ENCODE measurements around the gene CD38. TPM values are rescaled to one million over a fixed set of nuclear protein-coding genes. Genes with fewer than 3 reads are reported as not detected.

CD38 gene
- total and polyA plus RNA-seq, 7 donors, result 1.5 to 6.8 (median 3.7) TPM

DNA sequence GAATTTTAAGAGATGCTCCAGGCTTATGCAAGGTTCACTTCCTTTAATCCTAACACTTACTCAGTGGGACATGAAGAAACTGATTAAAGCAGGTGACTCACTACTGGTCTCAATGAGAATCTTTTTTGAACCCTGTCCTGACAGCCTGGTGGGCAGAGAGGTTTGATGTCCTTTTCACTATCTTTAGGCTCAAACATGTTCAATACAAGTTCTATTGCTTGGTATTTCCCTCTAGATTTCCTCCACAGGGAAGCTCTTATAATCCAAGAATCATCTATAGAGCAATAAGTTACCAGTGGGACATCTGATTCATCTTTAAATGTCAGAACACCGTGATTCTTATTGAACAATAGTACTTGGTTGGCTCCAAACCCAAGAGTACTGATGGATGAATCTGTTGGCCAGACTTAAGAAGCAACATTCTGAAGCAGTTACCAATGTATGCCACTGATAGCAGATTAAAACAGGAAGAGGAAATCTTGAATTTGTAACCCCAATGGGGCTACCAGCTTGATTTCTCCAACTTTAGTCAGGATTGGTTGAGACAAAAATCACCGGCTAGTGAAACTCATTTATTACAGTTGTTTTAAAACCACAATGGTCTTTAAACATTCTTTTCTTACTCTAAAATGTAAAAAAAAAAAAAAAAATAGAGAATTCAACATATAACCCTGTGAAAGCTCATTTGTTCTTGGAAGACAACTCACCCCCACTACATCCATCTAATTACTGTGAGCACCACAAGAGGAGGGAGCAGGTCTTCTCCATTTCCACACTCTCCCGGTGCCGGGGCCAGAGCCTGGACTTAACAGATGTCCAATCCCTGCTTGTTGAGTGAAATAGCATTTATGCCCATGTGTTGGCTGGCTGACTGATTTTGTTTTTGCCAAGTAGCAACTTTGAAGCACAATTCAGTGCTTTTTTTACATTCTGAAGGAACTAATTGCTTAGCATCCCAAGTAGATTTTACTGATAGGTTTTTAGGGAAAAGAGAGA is 117.1 kb downstream of the CD38 start:
- H3K27ac ChIP-seq, result no peak overlapping the region
- H3K4me3 ChIP-seq, result no peak overlapping the region
- no peaks in the 10 kb centered on the region for H3K9me3 ChIP-seq
- ATAC-seq, result no peak
- no peak for DNase-seq
- 54 to 57% (median 56%) methylated on average over 4 of the region's 4 CpGs for WGBS, 3 donors
- H3K36me3 ChIP-seq (ENCODE audit: insufficient read depth in 1 of 2, low read depth in 1 of 2), result no peaks in the 10 kb centered on the region
- TF ChIP-seq, protein P1, sequence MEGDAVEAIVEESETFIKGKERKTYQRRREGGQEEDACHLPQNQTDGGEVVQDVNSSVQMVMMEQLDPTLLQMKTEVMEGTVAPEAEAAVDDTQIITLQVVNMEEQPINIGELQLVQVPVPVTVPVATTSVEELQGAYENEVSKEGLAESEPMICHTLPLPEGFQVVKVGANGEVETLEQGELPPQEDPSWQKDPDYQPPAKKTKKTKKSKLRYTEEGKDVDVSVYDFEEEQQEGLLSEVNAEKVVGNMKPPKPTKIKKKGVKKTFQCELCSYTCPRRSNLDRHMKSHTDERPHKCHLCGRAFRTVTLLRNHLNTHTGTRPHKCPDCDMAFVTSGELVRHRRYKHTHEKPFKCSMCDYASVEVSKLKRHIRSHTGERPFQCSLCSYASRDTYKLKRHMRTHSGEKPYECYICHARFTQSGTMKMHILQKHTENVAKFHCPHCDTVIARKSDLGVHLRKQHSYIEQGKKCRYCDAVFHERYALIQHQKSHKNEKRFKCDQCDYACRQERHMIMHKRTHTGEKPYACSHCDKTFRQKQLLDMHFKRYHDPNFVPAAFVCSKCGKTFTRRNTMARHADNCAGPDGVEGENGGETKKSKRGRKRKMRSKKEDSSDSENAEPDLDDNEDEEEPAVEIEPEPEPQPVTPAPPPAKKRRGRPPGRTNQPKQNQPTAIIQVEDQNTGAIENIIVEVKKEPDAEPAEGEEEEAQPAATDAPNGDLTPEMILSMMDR (IDR thresholded peaks at IDR 0.05), result no peak
- intact Hi-C loops (cut with DNase I), result no loop called here
- H3K4me1 ChIP-seq, result no peaks in the 10 kb centered on the region
- peaks cover 0 to 2% (median 0%) of the 10 kb centered on the region in 3 donors for H3K27me3 ChIP-seq (ENCODE audit: insufficient read depth in 3 of 3, low read length in 2 of 3)

DNA sequence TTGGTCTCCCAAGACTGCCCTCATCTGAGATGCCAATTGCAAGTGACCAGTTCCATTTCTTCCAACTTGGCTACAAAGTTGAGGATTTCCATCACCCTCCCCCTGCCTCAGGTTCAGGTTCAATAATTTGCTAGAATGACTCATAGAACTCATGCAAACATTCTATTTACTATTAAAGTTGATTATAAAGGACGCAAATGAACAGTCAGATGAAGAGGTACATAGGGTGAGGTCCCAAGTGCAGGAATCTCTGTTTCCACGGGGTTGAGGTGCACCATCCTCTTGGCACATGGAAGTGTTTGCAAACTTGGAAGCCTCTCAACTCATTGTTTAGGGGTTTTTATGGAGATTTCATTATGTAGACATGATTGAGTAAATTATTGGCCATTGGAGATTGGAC is 119.4 kb downstream of the CD38 start:
- no peaks in the 10 kb centered on the region for H3K36me3 ChIP-seq (ENCODE audit: insufficient read depth in 1 of 2, low read depth in 1 of 2)
- no peak for ATAC-seq
- TF ChIP-seq, protein P1 (IDR thresholded peaks at IDR 0.05), result no peak
- intact Hi-C loops (cut with DNase I), result no loop called here
- 82 to 89% (median 89%) methylated on average over 2 of the region's 2 CpGs for WGBS, 3 donors
- no peak overlapping the region for H3K27ac ChIP-seq
- H3K9me3 ChIP-seq, result no peaks in the 10 kb centered on the region
- no peaks in the 10 kb centered on the region for H3K4me1 ChIP-seq
- no peak for DNase-seq
- H3K4me3 ChIP-seq, result no peak overlapping the region
- H3K27me3 ChIP-seq (ENCODE audit: insufficient read depth in 3 of 3, low read length in 2 of 3), result peaks cover 0 to 2% (median 0%) of the 10 kb centered on the region in 3 donors

DNA sequence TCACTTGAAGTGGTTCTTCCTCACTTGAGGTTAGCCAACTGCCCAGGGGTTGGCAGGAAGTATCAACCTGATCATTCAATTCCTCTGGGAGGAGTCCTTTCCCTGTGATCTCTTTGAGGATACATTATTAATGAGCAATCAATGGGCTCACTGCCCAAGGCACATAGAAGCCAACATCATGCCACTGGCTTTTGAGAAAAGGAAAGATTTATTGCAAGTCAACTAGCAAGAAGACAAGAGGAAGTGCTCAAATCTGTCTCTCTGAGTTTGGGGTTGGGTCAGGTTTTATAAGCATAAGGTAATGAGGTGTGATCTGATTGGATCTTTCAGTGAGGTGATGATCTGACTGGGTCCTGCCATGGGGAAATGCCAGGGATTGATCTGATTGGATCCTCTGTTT is 120.8 kb downstream of the CD38 start:
- ATAC-seq, result no peak
- intact Hi-C loops (cut with DNase I), result no loop called here
- TF ChIP-seq, protein P1 (IDR thresholded peaks at IDR 0.05), result no peak

DNA sequence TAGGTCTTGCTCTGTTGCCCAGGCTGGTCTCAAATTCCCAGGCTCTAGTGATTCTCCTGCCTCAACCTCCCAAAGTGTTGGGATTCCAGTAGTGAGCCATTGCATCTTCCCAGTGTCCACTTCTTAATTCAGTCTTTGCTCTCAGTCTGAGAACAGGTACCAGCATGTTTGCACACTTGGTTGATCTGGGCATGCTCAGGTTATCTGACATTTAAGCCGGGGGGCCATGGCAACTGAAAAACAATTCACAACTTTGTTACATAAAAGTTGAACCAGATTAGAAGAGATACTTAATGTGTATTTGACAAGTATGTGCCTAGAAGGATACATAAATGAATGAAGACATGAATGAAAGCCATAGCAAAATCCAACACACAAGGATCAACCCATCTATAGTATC is 121.4 kb downstream of the CD38 start:
- intact Hi-C loops (cut with DNase I), result no loop called here
- no peak overlapping the region for H3K27ac ChIP-seq
- no peaks in the 10 kb centered on the region for H3K36me3 ChIP-seq (ENCODE audit: insufficient read depth in 1 of 2, low read depth in 1 of 2)
- WGBS, 3 donors, result 90 to 97% (median 90%) methylated on average over 1 of the region's 1 CpG
- ATAC-seq (no peak), DNase-seq (no peak)
- no peaks in the 10 kb centered on the region for H3K9me3 ChIP-seq
- no peaks in the 10 kb centered on the region for H3K4me1 ChIP-seq
- no peak overlapping the region for H3K4me3 ChIP-seq
- H3K27me3 ChIP-seq (ENCODE audit: insufficient read depth in 3 of 3, low read length in 2 of 3), result no peaks in the 10 kb centered on the region
- TF ChIP-seq, protein P1 (IDR thresholded peaks at IDR 0.05), result no peak

More for the DNA sequence above, 120.8 kb downstream of the CD38 start:
- no peaks in the 10 kb centered on the region for H3K36me3 ChIP-seq (ENCODE audit: insufficient read depth in 1 of 2, low read depth in 1 of 2)
- no peak overlapping the region for H3K4me3 ChIP-seq
- H3K4me1 ChIP-seq, result no peaks in the 10 kb centered on the region
- H3K9me3 ChIP-seq, result no peaks in the 10 kb centered on the region
- H3K27me3 ChIP-seq (ENCODE audit: insufficient read depth in 3 of 3, low read length in 2 of 3), result peaks cover 0 to under 1% (median 0%) of the 10 kb centered on the region in 3 donors
- DNase-seq, result no peak
- H3K27ac ChIP-seq, result no peak overlapping the region
